Liver (tissue), 9 donors: ENCODE data around the gene LYPD3. TPM values are rescaled to one million over a fixed set of nuclear protein-coding genes. Genes with fewer than 3 reads are reported as not detected.

Source experiments
- DNase-seq: peaks from one replicate; pipeline ENCODE4 v3.0.0-alpha.2; 2017; ENCODE audit warnings: low spot score
- H3K27ac ChIP-seq, 2 donors: one replicate each; pipeline ENCODE4 v1.7.0; 2013; ENCODE audit warnings: inconsistent platforms in 2 of 2, low read length in 2 of 2, control low read depth in 1 of 2, low read depth in 1 of 2, mild to moderate bottlenecking in 1 of 2
- H3K27me3 ChIP-seq, 4 donors: one replicate each; pipeline versions ENCODE4 v1.6.1 to v1.7.0; 2013; ENCODE audit warnings: low read length in 3 of 4, inconsistent platforms in 1 of 4, mild to moderate bottlenecking in 1 of 4, moderate library complexity in 1 of 4; ENCODE audit not compliant: control insufficient read depth in 4 of 4, insufficient read depth in 4 of 4
- H3K36me3 ChIP-seq, 4 donors: one replicate each; pipeline versions ENCODE4 v1.6.1 to v1.7.0; 2013; ENCODE audit warnings: low read length in 3 of 4, mild to moderate bottlenecking in 3 of 4, low read depth in 1 of 4, moderate library complexity in 1 of 4; ENCODE audit not compliant: control insufficient read depth in 4 of 4, insufficient read depth in 3 of 4
- H3K4me1 ChIP-seq, 4 donors: one replicate each; pipeline versions ENCODE4 v1.6.1 to v1.7.0; 2013; ENCODE audit warnings: low read length in 3 of 4, mild to moderate bottlenecking in 3 of 4, moderate library complexity in 1 of 4; ENCODE audit not compliant: control insufficient read depth in 4 of 4, insufficient read depth in 4 of 4
- H3K4me3 ChIP-seq, 3 donors: one replicate each; pipeline versions ENCODE4 v1.6.1 to v1.7.0; 2013; ENCODE audit warnings: low read length in 3 of 3, control low read depth in 1 of 3, low read depth in 1 of 3, mild to moderate bottlenecking in 1 of 3
- H3K9ac ChIP-seq, 2 donors: one replicate each; pipeline ENCODE4 v1.7.0; 2013; ENCODE audit warnings: low read length in 2 of 2, mild to moderate bottlenecking in 2 of 2, moderate library complexity in 2 of 2, control low read depth in 1 of 2, low read depth in 1 of 2
- H3K9me3 ChIP-seq, 4 donors: one replicate each; pipeline versions ENCODE4 v1.6.1 to v1.7.0; 2013; ENCODE audit warnings: low read length in 3 of 4; ENCODE audit not compliant: control insufficient read depth in 4 of 4
- ATF3 ChIP-seq: IDR thresholded peaks from 2 replicates; pipeline ENCODE4 v1.6.1; 2016; ENCODE audit warnings: antibody characterized with exemption
- EGR1 ChIP-seq, 2 donors: IDR thresholded peaks; 2 replicates each; pipeline ENCODE4 v1.6.1; 2016 to 2018; ENCODE audit warnings: antibody characterized with exemption in 2 of 2, low read depth in 2 of 2
- FOXA1 ChIP-seq: IDR thresholded peaks from 2 replicates; pipeline ENCODE4 v1.6.1; 2016; ENCODE audit warnings: antibody characterized with exemption
- GABPA ChIP-seq, 2 donors: IDR thresholded peaks in 1 of 2; conservative IDR thresholded peaks in 1 of 2; 2 replicates each; pipeline ENCODE4 v1.6.1; 2016; ENCODE audit warnings: antibody characterized with exemption in 2 of 2, mild to moderate bottlenecking in 1 of 2, moderate library complexity in 1 of 2
- HNF4A ChIP-seq, 2 donors: conservative IDR thresholded peaks; 2 replicates each; pipeline ENCODE4 v1.6.1; 2016; ENCODE audit warnings: antibody characterized with exemption in 2 of 2, mild to moderate bottlenecking in 2 of 2
- HNF4G ChIP-seq: IDR thresholded peaks from 2 replicates; pipeline ENCODE4 v1.6.1; 2016; ENCODE audit warnings: antibody characterized with exemption
- JUND ChIP-seq, 2 donors: IDR thresholded peaks; 2 replicates each; pipeline ENCODE4 v1.6.1; 2016; ENCODE audit warnings: antibody characterized with exemption in 2 of 2
- MAX ChIP-seq: IDR thresholded peaks from 2 replicates; pipeline ENCODE4 v1.6.1; 2016; ENCODE audit warnings: antibody characterized with exemption
- RAD21 ChIP-seq, 2 donors: IDR thresholded peaks; 2 replicates each; pipeline ENCODE4 v1.6.1; 2016; ENCODE audit warnings: antibody characterized with exemption in 2 of 2, mild to moderate bottlenecking in 2 of 2
- REST ChIP-seq: IDR thresholded peaks from 2 replicates; pipeline ENCODE4 v1.6.1; 2016; ENCODE audit warnings: antibody characterized with exemption, mild to moderate bottlenecking
- RXRA ChIP-seq, 2 donors: IDR thresholded peaks; 2 replicates each; pipeline ENCODE4 v1.6.1; 2017 to 2018; ENCODE audit warnings: antibody characterized with exemption in 2 of 2, mild to moderate bottlenecking in 1 of 2
- SP1 ChIP-seq: IDR thresholded peaks from 2 replicates; pipeline ENCODE4 v1.6.1; 2018; ENCODE audit warnings: antibody characterized with exemption, mild to moderate bottlenecking
- TAF1 ChIP-seq: conservative IDR thresholded peaks from 2 replicates; pipeline ENCODE4 v1.6.1; 2016; ENCODE audit warnings: antibody characterized with exemption, mild to moderate bottlenecking
- YY1 ChIP-seq: IDR thresholded peaks from 2 replicates; pipeline ENCODE4 v1.6.1; 2016; ENCODE audit warnings: antibody characterized with exemption, mild to moderate bottlenecking
- ZBTB33 ChIP-seq: IDR thresholded peaks from 2 replicates; pipeline ENCODE4 v1.6.1; 2016; ENCODE audit warnings: antibody characterized with exemption
- WGBS: extraction: QIAGEN DNeasy Blood & Tissue Kit; methylation state at CpG from one replicate; pipeline ENCODE4 v1.1.7; 2013; 5-methylcytosine and 5-hydroxymethylcytosine counted together
- polyA plus RNA-seq, 2 donors: library from polyadenylated mRNA; stranded (reverse) in 1 of 2; unstranded in 1 of 2; fragments of 200-250 nt in 1 of 2; fragments of >200 nt in 1 of 2; fragmentation: Nextera tagmentation in 1 of 2; extraction: Ambion mirVana in 1 of 2; gene quantifications; one replicate each; pipeline versions ENCODE4 v1.2.1 to v1.2.3, GENCODE V29; 2013 to 2015
- total RNA-seq, 2 donors: library from RNA; depleted of rRNA; stranded (reverse); fragments of >200 nt; gene quantifications; one replicate each; pipeline ENCODE4 v1.2.3, GENCODE V29; 2014
- donor health status: healthy.
- donor health status: healthy.
- donor health status: healthy.
- donor health status: healthy.
- donor health status: healthy.

Gene LYPD3
- total RNA-seq, result under 1 TPM; 0.08 to 0.09 TPM
- under 1 TPM; 0.26 to 0.38 TPM for polyA plus RNA-seq

- Histone ChIP-seq H3K4me3 (peak within 1 kb of the TSS in 1 of 3 donors; percentile 64), H3K9ac (no peak within 1 kb of the TSS)
- DNase-seq, result no peak
These were observed at the start of gene LYPD3 for GRCh38 chr19:43465468-43466120. TSS of gene LYPD3 (minus strand) at chr19:43465608. CDS start at chr19:43465571, 37 bp downstream.

More at GRCh38 chr19:43465468-43466120, at the start of gene LYPD3:
- Histone ChIP-seq H3K27ac (no peak within 1 kb of the TSS), H3K27me3 (no peaks in the 10 kb centered on the region), H3K9me3 (no peaks in the 10 kb centered on the region), H3K4me1 (peaks cover 0 to 12% (median 7%) of the 10 kb centered on the region in 4 donors), H3K36me3 (no peaks in the 10 kb centered on the region)
- WGBS, result 39% methylated on average over 24 of the region's 24 CpGs
- no peak for TF ChIP-seq MAX
- no peak for TF ChIP-seq REST
- no peak for TF ChIP-seq ZBTB33
- TF ChIP-seq HNF4A (conservative IDR thresholded peaks at IDR 0.05), result no peak
- TF ChIP-seq RXRA (IDR thresholded peaks at IDR 0.05), result no peak
- TF ChIP-seq HNF4G, result no peak
- no peak for TF ChIP-seq JUND (IDR thresholded peaks at IDR 0.05)
- TF ChIP-seq TAF1, result no peak
- TF ChIP-seq ATF3, result no peak
- no peak for TF ChIP-seq YY1
- TF ChIP-seq SP1, result no peak
- no peak for TF ChIP-seq RAD21 (IDR thresholded peaks at IDR 0.05)
- TF ChIP-seq FOXA1, result no peak
- no peak for TF ChIP-seq GABPA (IDR thresholded peaks at IDR 0.05 in 1 of 2, conservative IDR thresholded peaks at IDR 0.05 in 1 of 2)
- TF ChIP-seq EGR1 (IDR thresholded peaks at IDR 0.05; ENCODE audit: low read depth in 2 of 2), result no peak
